ENCODE data around the gene TRIP6. TPM values are rescaled to one million over a fixed set of nuclear protein-coding genes. Genes with fewer than 3 reads are reported as not detected.

The TRIP6 gene
- 65.9 and 67.3 TPM in 2 replicates for polyA plus RNA-seq (2011; rRNA removed)
- 39.1 and 45.8 TPM in 2 replicates for polyA minus RNA-seq (2011; rRNA and poly(A)+ RNA removed)

GRCh38 chr7:100867040-100867775 is at the start of gene TRIP6:
Gene TRIP6, plus strand, starts transcription at chr7:100867387. Its CDS starts 111 bp downstream, at chr7:100867498.
- CTCF ChIA-PET = interaction anchor here (1.0 kb wide), 1 partner anchor 15 kb away, joined by 3 read pairs; the partner anchor contains the start of gene SLC12A9
- Histone ChIP-seq H3K27me3 (ENCODE audit: control insufficient read depth, insufficient read depth, low read length) (no peaks in the 10 kb centered on the region), H3K27ac (ENCODE audit: low read depth, low read length) (peak within 1 kb of the TSS; percentile 86), H3K9me3 (ENCODE audit: control insufficient read depth, insufficient read depth, low read length) (peaks cover 3% of the 10 kb centered on the region; the same call in 1 of the 2 replicates), H3K4me3 (ENCODE audit: low read depth, low read length) (peak within 1 kb of the TSS; percentile 90)
- TF ChIP-seq CTCF (IDR thresholded peaks at IDR 0.05; ENCODE audit: low read depth, low read length) = no peak
- POLR2A ChIA-PET = interaction anchor here (1.0 to 1.4 kb wide), 5 partner anchors 8 to 161 kb away, joined by 3 to 9 read pairs (median 4); partner anchors contain the start of genes POP7, SLC12A9, SRRT and UFSP1
- peak; percentile 91 for DNase-seq (ENCODE audit: low read depth, low spot score)

- ChIA-PET POLR2A (interaction anchor here (0.8 kb wide), 1 partner anchor 232 kb away, joined by 3 read pairs; the partner anchor contains the start of gene FBXO24), CTCF (no interaction called here)
- no peak for DNase-seq (ENCODE audit: low read depth, low spot score)
- no peak for TF ChIP-seq CTCF (IDR thresholded peaks at IDR 0.05; ENCODE audit: low read depth, low read length)
- H3K9me3 ChIP-seq (ENCODE audit: control insufficient read depth, insufficient read depth, low read length) = no peaks in the 10 kb centered on the region
- H3K4me3 ChIP-seq (ENCODE audit: low read depth, low read length) = no peak overlapping the region
- H3K27ac ChIP-seq (ENCODE audit: low read depth, low read length) = no peak overlapping the region
- no peaks in the 10 kb centered on the region for H3K27me3 ChIP-seq (ENCODE audit: control insufficient read depth, insufficient read depth, low read length)
Measured at GRCh38 chr7:100818366-100818765, 48.8 kb upstream of the TRIP6 start.

GRCh38 chr7:100818825-100819224 is 48.4 kb upstream of the TRIP6 start:
- Histone ChIP-seq H3K27me3 (ENCODE audit: control insufficient read depth, insufficient read depth, low read length) (no peaks in the 10 kb centered on the region), H3K9me3 (ENCODE audit: control insufficient read depth, insufficient read depth, low read length) (no peaks in the 10 kb centered on the region)
- CTCF ChIA-PET = no interaction called here

GRCh38 chr7:100819586-100819985 is 47.6 kb upstream of the TRIP6 start:
- CTCF ChIA-PET = no interaction called here
- no peak for TF ChIP-seq CTCF (IDR thresholded peaks at IDR 0.05; ENCODE audit: low read depth, low read length)
- H3K4me3 ChIP-seq (ENCODE audit: low read depth, low read length) = no peak overlapping the region
- DNase-seq (ENCODE audit: low read depth, low spot score) = no peak
- H3K27ac ChIP-seq (ENCODE audit: low read depth, low read length) = no peak overlapping the region
- POLR2A ChIA-PET = no interaction called here
- H3K27me3 ChIP-seq (ENCODE audit: control insufficient read depth, insufficient read depth, low read length) = no peaks in the 10 kb centered on the region
- H3K9me3 ChIP-seq (ENCODE audit: control insufficient read depth, insufficient read depth, low read length) = no peaks in the 10 kb centered on the region

More at GRCh38 chr7:100818825-100819224, 48.4 kb upstream of the TRIP6 start:
- Histone ChIP-seq H3K27ac (ENCODE audit: low read depth, low read length) (no peak overlapping the region), H3K4me3 (ENCODE audit: low read depth, low read length) (no peak overlapping the region)
- DNase-seq (ENCODE audit: low read depth, low spot score) = no peak
- POLR2A ChIA-PET = no interaction called here
- TF ChIP-seq CTCF (IDR thresholded peaks at IDR 0.05; ENCODE audit: low read depth, low read length) = no peak
